HepG2 (cell line): ENCODE measurements around the gene TBC1D16. TPM values are rescaled to one million over a fixed set of nuclear protein-coding genes. Genes with fewer than 3 reads are reported as not detected.

Source experiments
- ARID3A ChIP-seq: IDR thresholded peaks from 2 replicates; pipeline ENCODE4 v1.6.1; 2012; ENCODE audit warnings: low read depth, low read length, improper control_type of control experiment
- ATF2 ChIP-seq: sonication (generic); formaldehyde crosslinking; IDR thresholded peaks from 2 replicates; pipeline ENCODE4 v1.4.0; 2020; ENCODE audit warnings: missing genetic modification reagents
- DNMT1 ChIP-seq: sonication (generic); formaldehyde crosslinking; IDR thresholded peaks from 2 replicates; pipeline ENCODE4 v1.5.1; 2020; ENCODE audit warnings: mild to moderate bottlenecking, missing genetic modification reagents
- GATAD1 ChIP-seq: IDR thresholded peaks from 2 replicates; pipeline ENCODE4 v1.6.1; 2016; ENCODE audit warnings: missing genetic modification reagents, missing compliant biosample characterization
- HHEX ChIP-seq: IDR thresholded peaks from 2 replicates; pipeline ENCODE4 v1.6.1; 2016; ENCODE audit warnings: control low read depth
- KDM6A ChIP-seq: IDR thresholded peaks from 2 replicates; pipeline ENCODE4 v1.6.1; 2016; ENCODE audit warnings: low read depth
- PREB ChIP-seq: sonication (generic); formaldehyde crosslinking; IDR thresholded peaks from 2 replicates; pipeline ENCODE4 v1.4.0; 2020; ENCODE audit warnings: missing genetic modification reagents
- TFAP4 ChIP-seq: sonication (generic); IDR thresholded peaks from 2 replicates; pipeline ENCODE4 v1.6.1; 2016; ENCODE audit warnings: low read depth, borderline replicate concordance
- ZBTB7B ChIP-seq: sonication (generic); formaldehyde crosslinking; IDR thresholded peaks from 2 replicates; pipeline ENCODE4 v1.4.0; 2020; ENCODE audit warnings: missing genetic modification reagents
- ZNF674 ChIP-seq: sonication (generic); formaldehyde crosslinking; IDR thresholded peaks from 2 replicates; pipeline ENCODE4 v1.5.0; 2020; ENCODE audit warnings: low read depth, mild to moderate bottlenecking, missing genetic modification reagents
- ZNF710 ChIP-seq: sonication (generic); formaldehyde crosslinking; IDR thresholded peaks from 2 replicates; pipeline ENCODE4 v1.5.0; 2020; ENCODE audit warnings: mild to moderate bottlenecking, missing genetic modification reagents, borderline replicate concordance
- ZNF790 ChIP-seq: sonication (generic); formaldehyde crosslinking; IDR thresholded peaks from 2 replicates; pipeline ENCODE4 v1.8.0; 2022; ENCODE audit warnings: missing genetic modification reagents, mild to moderate bottlenecking, borderline replicate concordance
- polyA plus RNA-seq, 8 experiments: library from polyadenylated mRNA; depleted of rRNA in 3 of 8; stranded (reverse) in 7 of 8; unstranded in 1 of 8; fragments of >200 nt; fragmentation: Illumina TruSeq in 4 of 8; extraction: Trizol in 4 of 8; gene quantifications; 2 replicates each; pipeline versions ENCODE4 v1.2.1 to v1.2.3, GENCODE V29; 2011 to 2016; ENCODE audit warnings: low read depth in 4 of 8, missing spikeins in 1 of 8, mixed read lengths in 1 of 8; ENCODE audit not compliant: insufficient read depth in 1 of 8
- total RNA-seq, 5 experiments: library from RNA; depleted of rRNA; stranded (reverse); fragments of >200 nt; fragmentation: Illumina TruSeq; extraction: Trizol; gene quantifications; 2 replicates each; pipeline ENCODE4 v1.2.3, GENCODE V29; 2016; ENCODE audit warnings: low read depth in 1 of 5

The TBC1D16 gene
- total and polyA plus RNA-seq, 2 of the 13 experiments (the other 11 are each of a cell fraction or from before 2014, with no cell fraction given) = 14.9 to 24.9 TPM

DNA sequence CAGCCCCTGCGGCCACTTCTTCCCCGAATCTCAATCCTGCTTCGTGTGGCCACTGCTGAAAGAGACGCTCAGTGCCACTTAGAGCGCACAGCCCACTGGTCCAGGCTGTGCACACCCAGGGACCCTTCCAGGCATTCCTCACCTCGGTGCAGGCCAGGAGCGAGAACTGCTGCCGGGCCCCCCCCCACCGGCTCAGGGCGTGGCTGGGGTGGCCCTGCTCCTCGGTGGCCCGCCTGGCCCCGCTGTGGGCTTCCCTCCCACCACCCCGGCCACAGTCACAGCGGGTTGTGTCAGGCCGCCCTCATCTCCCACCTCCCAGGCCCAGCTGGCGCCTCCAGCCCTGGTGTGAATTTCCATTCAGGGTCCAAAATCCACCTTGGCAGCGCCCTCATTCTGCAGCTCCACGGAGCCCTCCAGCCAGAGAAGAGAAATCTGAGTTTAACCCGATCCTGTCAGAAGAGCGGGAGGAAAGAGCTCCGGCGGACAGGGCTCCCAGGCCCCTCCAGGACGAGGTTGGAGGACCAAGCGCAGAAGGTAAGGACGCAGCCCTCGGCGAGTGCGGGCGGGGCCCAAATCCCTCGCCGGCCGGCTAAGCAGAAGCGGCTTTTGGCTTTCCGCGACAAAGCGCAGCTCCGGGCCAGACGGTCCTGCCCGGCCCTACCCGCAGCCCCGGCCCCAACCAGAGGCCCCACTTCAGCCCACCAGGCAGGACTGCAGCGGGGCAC is 12.0 kb downstream of the TBC1D16 start (continued):
- peak; percentile 40; the same call in 1 of the 2 replicates for TF ChIP-seq ZNF710 (CRISPR knock-in tag)
- 0 out of 2 replicates have a peak, but pooled peaks have one; percentile 51 for TF ChIP-seq KDM6A (CRISPR knock-in tag)
- TF ChIP-seq ARID3A = no peak; the same call in 1 of the 2 replicates
- TF ChIP-seq ZNF674 = no peak
- peak; percentile 22; the same call in 1 of the 2 replicates for TF ChIP-seq GATAD1 (CRISPR knock-in tag)
- peak; percentile 81; the same call in 1 of the 2 replicates for TF ChIP-seq DNMT1 (CRISPR knock-in tag)
- no peak for TF ChIP-seq HHEX
- TF ChIP-seq TFAP4 = peak; percentile 97
- no peak for TF ChIP-seq PREB (CRISPR knock-in tag)
- peak; percentile 93 for TF ChIP-seq ZBTB7B (CRISPR knock-in tag)
- peak; percentile 46; the same call in 1 of the 2 replicates for TF ChIP-seq ATF2 (CRISPR knock-in tag)
- TF ChIP-seq ZNF790 = 0 out of 2 replicates have a peak, but pooled peaks have one; percentile 68
